ENCODE measurements around the gene DYRK1A. TPM values are rescaled to one million over a fixed set of nuclear protein-coding genes. Genes with fewer than 3 reads are reported as not detected.

DYRK1A gene
- total and polyA plus RNA-seq, 10 of the 15 experiments (the other 5 are each of a cell fraction or from before 2014, with no cell fraction given), result 2.4 to 68.6 (median 30.7) TPM

- TF ChIP-seq ZBTB33 (IDR thresholded peaks at IDR 0.05), result no peak
- no peak for TF ChIP-seq HDGF (IDR thresholded peaks at IDR 0.05)
- no peak for TF ChIP-seq HDAC6 (IDR thresholded peaks at IDR 0.05; ENCODE audit: unreplicated experiment)
These were observed 57.8 kb downstream of the DYRK1A start (continued) for GRCh38 chr21:37424396-37424795.

- no peak overlapping the region for H3K27ac ChIP-seq (ENCODE audit: control insufficient read depth, insufficient read depth)
- CTCF ChIA-PET, result no interaction called here
- H3K4me3 ChIP-seq, result no peak overlapping the region
- RAD21 ChIA-PET (ENCODE audit: unreplicated experiment), result no interaction called here
- in situ Hi-C loops (cut with MboI) (no loop called here), intact Hi-C loops (cut with micrococcal nuclease; ENCODE audit: unreplicated experiment) (no loop called here)
- H4K20me1 ChIP-seq (ENCODE audit: control insufficient read depth, insufficient read depth), result no peaks in the 10 kb centered on the region
- peaks cover 5 to 27% of the 10 kb centered on the region in 2 experiments; a peak in 3 of 4 replicates for H3K36me3 ChIP-seq (ENCODE audit: control insufficient read depth in 2 of 2, insufficient read depth in 2 of 2, low read length in 1 of 2)
- peaks cover 49% of the 10 kb centered on the region for H3K79me2 ChIP-seq (ENCODE audit: control insufficient read depth, insufficient read depth, low read length)
- no peak for ATAC-seq
- WGBS (ENCODE audit: insufficient coverage, insufficient replicate concordance, low lambda C conversion rate, missing lambda C conversion rate), result 98% methylated on average over 3 of the region's 3 CpGs
- H3K4me2 ChIP-seq (ENCODE audit: control insufficient read depth, insufficient read depth), result no peak overlapping the region
- no peak overlapping the region for H2AFZ ChIP-seq (ENCODE audit: control insufficient read depth, low read depth, low read length)
- no peaks in the 10 kb centered on the region for H3K4me1 ChIP-seq (ENCODE audit: control insufficient read depth, insufficient read depth, low read length)
- no peaks in the 10 kb centered on the region for H3K27me3 ChIP-seq (replicated peaks in 1 of 2; ENCODE audit: control insufficient read depth in 2 of 2, insufficient read depth in 2 of 2, low read length in 1 of 2)
- SMC1A ChIA-PET (ENCODE audit: uncharacterized antibody, unreplicated experiment), result interaction anchor here (1.1 to 1.9 kb wide), 4 partner anchors 8 to 57 kb away, joined by 3 to 5 read pairs (median 4); no protein-coding TSS in a partner anchor
- DNase-seq (ENCODE audit: low read depth, low spot score), result no peak
- no peak for FAIRE-seq
- POLR2A ChIA-PET, result no interaction called here
- H3K9ac ChIP-seq (ENCODE audit: control insufficient read depth, insufficient read depth, low read length), result no peak overlapping the region
- peaks cover 4% of the 10 kb centered on the region; the same call in 2 of the 3 replicates for H3K9me3 ChIP-seq (replicated peaks; ENCODE audit: control insufficient read depth, insufficient read depth, low read length)
- no TSS peak for BruUV-seq (replicated peaks)
- TF ChIP-seq MEF2A (IDR thresholded peaks at IDR 0.05; ENCODE audit: insufficient read depth, low read depth, low read length), result no peak
- no peak for TF ChIP-seq ATF7 (IDR thresholded peaks at IDR 0.05; ENCODE audit: low read depth)
- no peak for TF ChIP-seq RAD51 (IDR thresholded peaks at IDR 0.05)
- no peak for TF ChIP-seq BCLAF1 (IDR thresholded peaks at IDR 0.05)
- no peak for TF ChIP-seq FOXK2 (IDR thresholded peaks at IDR 0.05)
- no peak for TF ChIP-seq ZBTB33 (IDR thresholded peaks at IDR 0.05)
- TF ChIP-seq GATAD2B (conservative IDR thresholded peaks at IDR 0.05; ENCODE audit: low read depth), result no peak
- TF ChIP-seq NFYA (IDR thresholded peaks at IDR 0.05; ENCODE audit: borderline replicate concordance, low read depth, low read length), result no peak
- no peak for TF ChIP-seq BCL11A (IDR thresholded peaks at IDR 0.05; ENCODE audit: low read depth, low read length)
- TF ChIP-seq IKZF1 (conservative IDR thresholded peaks at IDR 0.05), result no peak
- no peak for TF ChIP-seq POLR2AphosphoS2 (IDR thresholded peaks at IDR 0.05; ENCODE audit: low read depth, low read length)
- TF ChIP-seq NFIC (IDR thresholded peaks at IDR 0.05; ENCODE audit: low read depth, low read length), result no peak
- TF ChIP-seq RFX5 (IDR thresholded peaks at IDR 0.05; ENCODE audit: low read depth, low read length), result no peak
These were observed 58.4 kb downstream of the DYRK1A start for GRCh38 chr21:37425001-37425400.

Measured in GM12878 (cell line).